HEK293T (cell line): Measurements from ENCODE around the gene SUCNR1.
"Not testable (repeated sequence)": the region's sequence is repeated elsewhere in the genome, so short reads cannot be mapped to it uniquely, and the experiment has no call there.

Experiments
- CTCF ChIA-PET: fragments of 350-600 bp; formaldehyde crosslinking; extraction: SDS; loops from one replicate; lab custom pipeline; 2021; ENCODE audit warnings: antibody characterized with exemption, inconsistent platforms; lab: Yijun Ruan, JAX
- POLR2A ChIA-PET: fragments of 350-600 bp; formaldehyde crosslinking; extraction: SDS; loops from one replicate; lab custom pipeline; 2020; ENCODE audit warnings: antibody characterized with exemption, inconsistent platforms; lab: Yijun Ruan, JAX
- DNase-seq: peaks from one replicate; pipeline ENCODE4 v3.0.0; 2012; ENCODE audit warnings: mixed read lengths; ENCODE audit errors: extremely low spot score
- ARNT ChIP-seq: fragments of 450-650 bp; IDR thresholded peaks from 2 replicates; pipeline ENCODE4 v1.6.1; 2017; ENCODE audit warnings: mild to moderate bottlenecking
- BHLHE40 ChIP-seq: fragments of 450-650 bp; IDR thresholded peaks from 2 replicates; pipeline ENCODE4 v1.6.1; 2016; ENCODE audit warnings: mild to moderate bottlenecking, moderate library complexity, borderline replicate concordance
- CTBP1 ChIP-seq: fragments of 450-650 bp; IDR thresholded peaks from 2 replicates; pipeline ENCODE4 v1.6.1; 2016; ENCODE audit warnings: borderline replicate concordance
- ELF4 ChIP-seq: fragments of 450-650 bp; IDR thresholded peaks from 2 replicates; pipeline ENCODE4 v1.6.1; 2017; ENCODE audit warnings: antibody characterized with exemption
- FOXA1 ChIP-seq: fragments of 450-650 bp; IDR thresholded peaks from 2 replicates; pipeline ENCODE4 v1.6.1; 2016; ENCODE audit warnings: mild to moderate bottlenecking
- FOXK2 ChIP-seq: fragments of 450-650 bp; IDR thresholded peaks from 2 replicates; pipeline ENCODE4 v1.6.1; 2016; ENCODE audit warnings: mild to moderate bottlenecking
- FOXM1 ChIP-seq: fragments of 450-650 bp; IDR thresholded peaks from 2 replicates; pipeline ENCODE4 v1.6.1; 2017; ENCODE audit warnings: mild to moderate bottlenecking, borderline replicate concordance
- HDGF ChIP-seq: fragments of 450-650 bp; IDR thresholded peaks from 2 replicates; pipeline ENCODE4 v1.6.1; 2017; ENCODE audit warnings: antibody characterized with exemption, borderline replicate concordance
- L3MBTL2 ChIP-seq: fragments of 450-650 bp; conservative IDR thresholded peaks from 2 replicates; pipeline ENCODE4 v1.6.1; 2016; ENCODE audit warnings: mild to moderate bottlenecking
- LEF1 ChIP-seq: fragments of 450-650 bp; IDR thresholded peaks from 2 replicates; pipeline ENCODE4 v1.6.1; 2017; ENCODE audit warnings: mild to moderate bottlenecking, borderline replicate concordance
- NFRKB ChIP-seq: fragments of 450-650 bp; IDR thresholded peaks from 2 replicates; pipeline ENCODE4 v1.6.1; 2016; ENCODE audit warnings: mild to moderate bottlenecking, moderate library complexity
- SP1 ChIP-seq: fragments of 450-650 bp; IDR thresholded peaks from 2 replicates; pipeline ENCODE4 v1.6.1; 2017
- SUZ12 ChIP-seq: fragments of 450-650 bp; IDR thresholded peaks from 2 replicates; pipeline ENCODE4 v1.6.1; 2016; ENCODE audit warnings: mild to moderate bottlenecking
- TARDBP ChIP-seq: fragments of 450-650 bp; IDR thresholded peaks from 2 replicates; pipeline ENCODE4 v1.6.1; 2016
- ZNF384 ChIP-seq: fragments of 450-650 bp; IDR thresholded peaks from 2 replicates; pipeline ENCODE4 v1.6.1; 2016
- TF ChIP-seq, protein P1 (sequence below): fragments of 450-650 bp; IDR thresholded peaks from 2 replicates; pipeline ENCODE4 v1.6.1; 2016

Gene SUCNR1

DNA sequence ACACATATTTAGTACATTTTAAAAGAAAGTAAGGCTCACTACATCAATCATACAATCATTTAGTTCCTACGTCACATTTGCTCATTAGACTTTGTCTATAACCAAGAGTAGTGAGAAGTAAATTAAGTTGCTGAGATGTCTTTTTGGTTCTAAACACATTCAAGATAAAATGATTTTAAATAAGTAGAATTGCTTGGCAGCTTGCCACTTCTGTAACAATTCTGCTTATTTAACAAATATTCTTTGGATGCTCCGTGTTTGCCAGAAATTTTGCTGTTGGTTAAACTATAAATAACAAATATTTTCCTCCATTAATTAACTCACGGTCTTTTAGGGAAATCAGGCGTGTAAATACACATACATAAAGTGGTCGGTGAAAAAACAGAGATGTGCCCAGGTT lies 18.3 kb downstream of the SUCNR1 start:
- no peak for DNase-seq
- ChIA-PET CTCF (no interaction called here), POLR2A (no interaction called here)
- no peak for TF ChIP-seq SUZ12
- TF ChIP-seq, protein P1, sequence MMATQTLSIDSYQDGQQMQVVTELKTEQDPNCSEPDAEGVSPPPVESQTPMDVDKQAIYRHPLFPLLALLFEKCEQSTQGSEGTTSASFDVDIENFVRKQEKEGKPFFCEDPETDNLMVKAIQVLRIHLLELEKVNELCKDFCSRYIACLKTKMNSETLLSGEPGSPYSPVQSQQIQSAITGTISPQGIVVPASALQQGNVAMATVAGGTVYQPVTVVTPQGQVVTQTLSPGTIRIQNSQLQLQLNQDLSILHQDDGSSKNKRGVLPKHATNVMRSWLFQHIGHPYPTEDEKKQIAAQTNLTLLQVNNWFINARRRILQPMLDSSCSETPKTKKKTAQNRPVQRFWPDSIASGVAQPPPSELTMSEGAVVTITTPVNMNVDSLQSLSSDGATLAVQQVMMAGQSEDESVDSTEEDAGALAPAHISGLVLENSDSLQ, result no peak

DNA sequence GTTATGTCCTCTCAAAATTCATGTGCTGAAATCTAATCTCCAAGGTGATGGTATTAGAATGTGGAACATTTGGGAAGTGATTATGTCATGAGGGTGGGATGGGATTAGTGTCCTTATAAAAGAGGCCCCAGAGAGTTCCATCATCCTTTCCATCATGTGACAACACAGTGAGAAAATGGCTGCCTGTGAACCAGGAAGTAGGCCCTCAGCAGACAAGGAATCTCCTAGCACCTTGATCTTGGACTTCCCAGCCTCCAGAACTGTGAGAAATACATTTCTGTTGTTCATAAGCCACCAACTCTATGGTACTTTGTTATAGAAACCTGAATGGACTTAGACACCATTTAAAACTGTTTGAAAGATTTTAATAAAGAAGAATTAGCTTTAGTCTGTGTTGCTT lies 20.8 kb downstream of the SUCNR1 start:
- POLR2A ChIA-PET, result no interaction called here
- CTCF ChIA-PET, result no interaction called here
- no peak for DNase-seq

DNA sequence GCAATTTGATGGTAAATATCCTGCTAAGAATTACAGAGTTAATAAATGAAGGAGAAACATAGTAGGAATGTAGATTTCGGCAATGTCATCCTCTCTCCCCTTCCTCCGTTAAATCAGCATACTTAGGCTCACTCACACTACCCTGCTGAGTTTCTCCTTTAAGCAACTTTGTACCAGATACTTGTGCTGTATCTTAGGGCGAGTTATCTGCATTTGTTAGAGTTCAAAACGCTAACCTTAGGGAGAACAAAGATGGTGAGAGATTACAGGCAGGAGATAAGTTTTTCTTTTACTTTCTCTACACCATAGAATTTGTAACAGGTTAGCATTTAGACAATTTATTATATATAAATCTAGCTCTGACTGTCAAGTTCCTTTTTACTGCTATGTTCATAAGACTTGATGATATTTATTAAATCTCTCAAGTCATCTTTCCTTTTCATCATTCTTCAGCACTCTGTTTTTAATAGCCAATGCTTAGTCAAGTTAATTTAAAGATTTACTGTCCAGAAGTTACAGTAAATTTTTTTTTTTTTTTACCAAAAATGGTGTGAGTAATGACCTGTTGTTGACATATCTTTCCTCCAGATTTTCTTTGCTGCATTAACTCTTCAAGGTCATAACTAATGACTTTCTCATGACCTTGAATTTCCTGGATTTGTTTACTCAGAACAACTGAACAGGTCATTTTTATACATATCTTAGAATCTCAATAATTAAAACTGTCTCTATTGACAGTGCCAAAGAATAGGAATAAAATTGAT lies 22.2 kb downstream of the SUCNR1 start:
- CTCF ChIA-PET, result no interaction called here
- DNase-seq, result no peak
- TF ChIP-seq TARDBP (no peak), ELF4 (no peak), LEF1 (no peak), ZNF384 (no peak), ARNT (no peak), SP1 (no peak), BHLHE40 (no peak), FOXK2 (no peak), L3MBTL2 (no peak), NFRKB (no peak), CTBP1 (no peak), HDGF (no peak), FOXM1 (no peak)
- TF ChIP-seq, protein P1, result no peak
- POLR2A ChIA-PET, result no interaction called here

More for the DNA sequence above, 20.8 kb downstream of the SUCNR1 start:
- TF ChIP-seq FOXM1, result no peak
- no peak for TF ChIP-seq SUZ12
- TF ChIP-seq FOXA1, result no peak
- no peak for TF ChIP-seq HDGF
- TF ChIP-seq ELF4, result no peak

DNA sequence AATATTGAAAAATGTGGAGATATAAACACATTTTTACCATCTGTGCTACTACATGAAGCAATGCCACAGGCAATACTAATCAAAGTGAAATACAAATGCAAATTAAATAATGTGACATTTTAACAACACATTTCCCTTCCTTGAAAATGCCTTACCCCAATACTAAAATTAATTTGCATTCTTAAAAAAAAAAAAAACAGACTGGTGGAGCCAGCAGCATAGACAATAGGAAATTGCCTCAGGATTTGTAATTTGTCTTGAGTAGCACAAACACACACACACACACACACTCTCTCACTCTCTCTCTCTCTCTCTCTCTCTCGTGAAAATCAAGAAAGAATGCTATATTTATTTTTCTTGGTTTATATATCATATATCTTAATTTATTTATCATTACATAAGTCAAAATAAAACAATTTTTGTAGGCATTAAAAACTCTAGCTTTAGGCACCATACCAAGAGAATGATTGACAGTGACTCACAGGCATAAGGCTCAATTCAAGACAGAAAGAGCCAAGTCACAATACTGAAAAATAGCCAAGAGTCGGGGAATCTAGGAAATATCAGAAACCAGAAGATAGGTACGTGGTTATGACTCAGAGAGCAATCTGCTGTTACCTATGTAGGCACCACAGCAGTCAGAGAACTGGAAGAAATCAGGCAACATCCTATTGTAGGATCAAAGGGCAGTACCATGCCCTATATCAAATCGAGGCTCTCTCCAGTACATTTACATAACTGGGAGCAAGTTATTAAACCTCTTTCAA lies 23.0 kb downstream of the SUCNR1 start:
- DNase-seq, result no peak
- ChIA-PET CTCF (no interaction called here), POLR2A (no interaction called here)
- TF ChIP-seq SUZ12, result no peak
- no peak for TF ChIP-seq FOXA1
- TF ChIP-seq, protein P1, result peak; percentile 58; the same call in 1 of the 2 replicates

DNA sequence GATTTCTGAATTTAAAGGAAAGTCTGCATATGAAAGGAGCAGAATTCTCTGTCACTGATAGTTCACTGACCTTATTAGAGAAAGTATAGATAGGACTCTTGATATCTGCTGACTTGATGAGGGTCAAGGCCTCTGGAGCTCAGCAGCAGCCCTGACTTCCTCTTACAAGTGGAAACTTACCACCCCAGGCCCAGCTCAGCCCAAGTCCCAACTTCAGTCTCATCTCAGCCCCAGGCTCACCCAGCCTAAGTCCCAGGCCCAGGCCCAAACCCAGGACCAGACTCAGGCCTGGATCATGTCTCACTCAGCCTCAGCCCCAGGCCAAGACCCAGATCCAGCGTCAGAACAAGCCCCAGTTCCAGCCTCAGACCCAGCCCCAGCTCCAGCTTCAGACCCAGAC lies 24.7 kb downstream of the SUCNR1 start:
- POLR2A ChIA-PET, DNase-seq, CTCF ChIA-PET: not testable (repeated sequence)

- POLR2A ChIA-PET, CTCF ChIA-PET: not testable (repeated sequence)
- TF ChIP-seq, protein P1, result peak; percentile 69; the same call in 1 of the 2 replicates
- peak; percentile 9 for DNase-seq
These were observed 25.3 kb downstream of the SUCNR1 start for GRCh38 chr3:151898564-151899261.

GRCh38 chr3:151899996-151900395 lies 26.6 kb downstream of the SUCNR1 start:
- no peak for TF ChIP-seq BHLHE40
- no peak for TF ChIP-seq CTBP1
- TF ChIP-seq LEF1, result no peak
- no peak for TF ChIP-seq FOXM1
- no peak for TF ChIP-seq FOXK2
- TF ChIP-seq ZNF384, result no peak
- TF ChIP-seq HDGF, result no peak
- no peak for TF ChIP-seq ELF4
- TF ChIP-seq, protein P1, result no peak
- no peak for TF ChIP-seq SP1
- no peak for TF ChIP-seq FOXA1
- TF ChIP-seq TARDBP, result no peak
- TF ChIP-seq NFRKB, result no peak
- no peak for TF ChIP-seq ARNT
- TF ChIP-seq SUZ12, result no peak
- ChIA-PET CTCF (interaction anchor here (0.9 kb wide), 1 partner anchor 61 kb away, joined by 4 read pairs; no protein-coding TSS in a partner anchor), POLR2A (no interaction called here)
- no peak for DNase-seq
